GM19239 (cell line): ENCODE results near the gene ATP10A.

Experiments used
- DNase-seq: peaks from one replicate; pipeline ENCODE4 v3.0.0; 2011; ENCODE audit warnings: low spot score; ENCODE audit not compliant: insufficient read length
- FAIRE-seq: peaks from 2 replicates; lab custom pipeline; 2011; peaks lifted over from hg19 to GRCh38; lab: Jason Lieb, UNC

Gene ATP10A

GRCh38 chr15:25712192-25712960 lies 150.8 kb downstream of the ATP10A start:
- FAIRE-seq, result no peak
- no peak for DNase-seq

GRCh38 chr15:25711691-25712090 lies 151.4 kb downstream of the ATP10A start:
- DNase-seq (no peak), FAIRE-seq (no peak)

DNA sequence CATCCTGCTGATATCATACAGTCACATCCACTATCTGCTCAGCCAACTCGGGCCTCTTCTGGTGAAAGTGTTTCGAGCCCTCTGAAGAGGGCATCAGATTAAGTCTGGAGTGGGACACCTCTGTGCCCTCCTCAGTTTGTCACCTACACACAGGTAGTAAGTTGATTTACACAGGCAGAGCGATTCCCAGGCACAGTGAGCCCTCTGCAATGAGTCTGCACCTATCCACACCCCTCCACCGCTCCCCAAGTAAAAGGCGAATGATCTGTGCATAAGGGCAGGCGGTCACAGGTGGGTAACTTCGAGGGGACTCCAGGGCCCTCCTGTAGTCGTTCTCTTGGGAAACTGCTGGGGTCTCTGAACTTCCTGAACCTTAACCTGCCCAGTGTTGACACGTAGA lies 152.0 kb downstream of the ATP10A start:
- no peak for FAIRE-seq
- DNase-seq, result no peak

- DNase-seq, result peak; percentile 40
- no peak for FAIRE-seq
Observed at GRCh38 chr15:25710184-25710583, 152.9 kb downstream of the ATP10A start.

DNA sequence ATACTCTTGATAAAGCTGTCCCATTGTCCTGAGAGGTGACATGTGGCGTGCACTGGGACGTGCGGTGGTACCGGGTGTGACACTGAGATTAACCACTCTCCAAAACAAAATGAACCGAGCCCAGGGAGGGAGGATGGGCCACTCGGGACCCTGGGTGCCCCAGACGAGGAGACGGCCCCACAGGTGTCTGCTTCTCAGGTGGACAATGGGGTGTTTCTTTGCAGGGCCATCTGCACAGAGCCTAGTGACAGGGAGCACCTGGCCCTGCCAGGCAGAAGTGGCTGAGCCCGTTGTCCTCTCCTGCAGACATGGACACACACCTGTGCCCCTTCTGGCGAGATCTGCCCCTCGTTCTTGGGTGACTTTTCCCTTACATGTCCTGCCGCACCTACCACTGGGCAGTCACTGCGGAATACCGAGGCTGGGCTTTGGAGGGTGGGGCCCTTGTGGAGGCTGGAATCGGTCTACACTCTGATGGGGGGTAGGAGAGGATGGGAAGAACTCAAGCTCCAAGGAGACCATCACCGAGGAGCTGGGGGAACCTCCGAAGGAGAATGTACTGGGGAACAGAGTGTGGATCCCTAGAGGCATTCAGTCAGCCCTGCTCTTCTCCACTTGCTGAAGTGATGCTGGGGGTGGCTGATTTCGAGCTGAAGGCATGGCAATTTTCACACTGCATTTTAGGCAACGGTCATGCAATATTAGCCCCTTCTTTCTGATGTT lies 153.5 kb downstream of the ATP10A start:
- DNase-seq (no peak), FAIRE-seq (no peak)

- no peak for FAIRE-seq
- DNase-seq, result no peak
Observed at GRCh38 chr15:25708391-25708790, 154.7 kb downstream of the ATP10A start.

DNA sequence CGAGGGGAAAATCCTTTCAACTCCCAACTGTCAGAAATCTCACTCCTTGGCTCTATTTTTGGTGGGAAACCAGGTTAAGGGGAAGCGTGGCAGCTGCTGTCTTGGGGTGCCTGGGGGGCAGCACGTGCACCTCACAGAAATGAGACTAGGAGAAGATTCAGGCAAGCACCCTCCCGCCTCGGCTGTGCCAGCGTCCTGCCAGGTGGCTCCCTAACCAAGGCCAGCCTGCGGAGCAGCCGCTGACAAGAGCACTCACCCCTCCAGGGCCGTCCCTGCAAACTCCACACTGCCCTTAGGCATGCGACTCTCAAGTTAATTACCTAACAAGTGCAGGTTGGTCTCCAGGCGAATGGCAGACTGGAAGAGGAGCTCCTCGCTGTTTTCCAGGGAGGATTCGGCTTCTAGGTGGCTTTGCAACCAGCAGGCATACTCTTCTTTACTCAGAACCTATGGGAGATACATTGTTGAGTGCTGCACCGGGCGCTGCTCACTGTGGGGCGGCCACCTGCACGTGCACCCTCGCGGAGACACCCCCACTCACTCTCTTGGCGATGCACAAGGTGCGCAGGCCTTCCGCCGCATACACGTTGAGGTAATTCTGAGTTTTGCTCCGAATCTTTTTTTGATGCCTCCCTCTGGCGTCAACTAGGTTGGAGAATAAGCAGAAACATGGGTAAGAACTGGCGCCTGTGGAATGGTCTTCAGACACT lies 155.3 kb downstream of the ATP10A start:
- no peak for FAIRE-seq

GRCh38 chr15:25706176-25706955 lies 156.8 kb downstream of the ATP10A start:
- DNase-seq, result no peak
- FAIRE-seq, result no peak

More for the DNA sequence above, 155.3 kb downstream of the ATP10A start:
- DNase-seq, result no peak

DNA sequence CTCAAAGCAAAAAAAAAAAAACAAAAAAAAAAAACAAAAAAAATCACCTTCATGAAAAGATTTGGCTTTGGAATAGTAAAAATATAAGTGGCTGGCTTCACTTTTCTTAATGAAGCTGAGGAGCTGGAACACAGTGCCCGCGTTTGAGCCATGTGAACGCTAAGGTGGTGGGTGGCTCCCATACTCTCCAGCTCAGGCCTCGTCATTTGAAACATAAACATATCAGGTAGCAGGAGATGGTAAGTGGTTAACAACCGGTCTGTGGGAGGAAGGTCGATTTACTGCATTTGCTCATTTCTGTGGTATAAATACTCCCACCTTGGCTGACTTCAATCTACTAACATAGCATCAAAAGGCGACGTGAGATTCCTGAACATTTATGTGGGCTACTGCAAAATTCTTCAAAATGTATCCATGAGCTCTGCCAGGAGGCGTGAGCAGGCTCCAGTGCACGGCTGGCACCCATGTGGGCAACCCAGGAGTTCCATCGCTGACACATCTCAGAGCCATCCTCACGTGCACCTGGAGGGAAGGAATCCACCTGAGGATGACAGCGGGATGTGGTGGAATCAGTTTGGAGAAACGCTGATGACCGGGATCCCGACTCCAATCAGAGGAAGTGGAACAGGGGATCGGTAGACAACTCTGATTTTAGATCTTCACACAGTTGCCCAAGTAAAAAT lies 157.6 kb downstream of the ATP10A start:
- FAIRE-seq, result no peak

DNA sequence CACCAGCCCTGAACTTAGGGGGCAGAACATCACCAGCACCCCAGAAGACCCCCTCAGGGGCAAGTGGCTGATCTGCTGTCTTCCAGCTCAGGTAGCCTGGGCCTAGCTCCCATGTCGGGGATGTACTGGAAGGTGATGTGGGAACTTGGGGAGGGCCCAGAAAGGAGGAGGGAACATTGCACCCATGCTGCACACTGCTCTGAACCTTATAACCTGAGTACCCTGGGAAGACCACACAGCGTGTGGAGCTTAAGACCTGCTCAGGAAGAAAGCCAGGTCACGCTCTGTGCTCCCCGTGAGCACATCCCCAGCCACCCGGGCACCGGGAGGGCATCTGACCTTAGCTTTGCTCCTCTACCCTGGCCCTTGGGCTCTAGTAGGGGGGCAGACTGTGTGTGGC lies 159.4 kb downstream of the ATP10A start:
- no peak for DNase-seq
- FAIRE-seq, result no peak

More for the DNA sequence above, 157.6 kb downstream of the ATP10A start:
- DNase-seq, result no peak

DNA sequence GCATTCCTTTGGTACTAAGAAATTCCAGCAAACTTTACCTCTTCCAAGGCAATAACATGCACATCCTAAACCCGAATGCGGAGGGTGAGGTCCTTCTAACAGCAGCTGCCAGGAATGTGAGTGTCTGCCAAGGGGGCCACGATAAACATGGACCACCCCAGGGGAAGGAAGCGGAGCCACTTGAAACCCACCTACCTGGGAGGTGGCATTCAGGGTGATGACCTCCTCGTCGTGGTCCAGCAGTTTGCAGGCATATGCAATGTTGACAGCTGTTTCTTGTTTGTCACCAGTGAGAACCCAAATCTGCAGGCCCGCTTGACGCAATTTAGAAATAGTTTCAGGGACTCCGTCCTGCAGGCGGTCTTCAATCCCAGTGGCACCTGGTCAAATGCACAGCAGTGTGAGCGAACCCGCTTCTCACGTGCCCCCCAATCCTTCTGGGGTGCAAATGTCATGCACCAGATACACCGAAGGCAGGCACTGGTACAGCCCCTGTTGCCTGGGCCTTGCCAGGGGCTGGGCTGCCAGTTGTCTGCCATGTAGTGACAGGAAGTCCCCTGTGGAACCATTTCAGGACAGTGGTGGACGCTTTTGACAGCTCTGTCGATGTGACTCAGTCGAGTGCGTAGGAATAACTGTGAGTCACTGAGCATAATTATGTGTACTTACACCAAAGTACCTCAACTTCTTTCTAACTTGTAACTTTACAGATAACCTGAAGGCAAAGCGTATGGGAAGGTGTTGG lies 161.2 kb downstream of the ATP10A start:
- DNase-seq, result no peak
- FAIRE-seq, result no peak

- DNase-seq (no peak), FAIRE-seq (no peak)
Observed at GRCh38 chr15:25700916-25701315, 162.2 kb downstream of the ATP10A start.

DNA sequence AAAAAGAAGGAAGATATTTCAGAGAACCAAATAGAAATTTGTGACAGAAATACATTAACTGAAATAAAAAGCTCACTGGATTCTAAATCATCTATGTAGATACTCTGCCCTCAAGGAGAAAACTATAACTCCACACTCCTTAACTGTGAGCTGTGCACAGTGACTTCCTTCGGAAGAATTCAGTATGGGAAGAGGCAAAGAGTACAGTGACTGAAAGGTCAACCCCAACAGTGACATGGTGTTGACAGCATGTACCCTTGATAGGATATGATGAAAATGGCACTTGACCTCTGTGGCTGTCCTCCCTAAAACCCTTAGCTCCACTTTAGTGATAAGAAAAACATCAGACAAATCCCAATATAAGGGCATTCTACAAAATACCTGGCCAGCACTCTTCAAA lies 165.5 kb downstream of the ATP10A start:
- DNase-seq, result no peak
- no peak for FAIRE-seq

GRCh38 chr15:25695875-25696760 lies 167.0 kb downstream of the ATP10A start:
- DNase-seq, result no peak
- no peak for FAIRE-seq

- FAIRE-seq (no peak), DNase-seq (no peak)
Observed at GRCh38 chr15:25694823-25695312, 168.3 kb downstream of the ATP10A start.

DNA sequence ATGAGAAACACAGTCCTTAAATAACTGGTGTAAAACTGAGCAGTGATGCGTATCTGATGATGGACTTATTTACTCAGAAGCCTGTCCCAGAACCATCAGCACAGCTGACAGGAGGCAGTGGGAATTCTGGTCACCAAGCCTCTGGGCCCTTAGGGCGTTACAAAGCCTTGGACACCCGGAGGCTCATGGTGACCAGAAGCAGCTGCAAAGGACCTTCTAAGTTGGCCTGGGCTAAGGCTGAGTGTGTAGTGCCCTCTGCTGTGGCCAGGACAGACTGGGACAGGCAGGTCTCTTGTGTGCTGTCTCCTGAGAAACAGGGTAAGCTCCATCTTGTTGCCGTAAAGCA lies 168.9 kb downstream of the ATP10A start:
- no peak for DNase-seq
- no peak for FAIRE-seq

GRCh38 chr15:25693321-25694238 lies 169.5 kb downstream of the ATP10A start:
- FAIRE-seq, result no peak

More at GRCh38 chr15:25693321-25694238, 169.5 kb downstream of the ATP10A start:
- DNase-seq, result peak; percentile 27
